AG04449 (cell line): Measurements from ENCODE around the gene PUS7L.
"Not testable (repeated sequence)": the region's sequence is repeated elsewhere in the genome, so short reads cannot be mapped to it uniquely, and the experiment has no call there.

Source experiments
- CTCF ChIA-PET: fragments of 350-600 bp; formaldehyde crosslinking; extraction: SDS; loops from one replicate; lab custom pipeline; 2021; ENCODE audit warnings: antibody characterized with exemption; lab: Yijun Ruan, JAX
- POLR2A ChIA-PET: fragments of 400-600, 350-600 bp; formaldehyde crosslinking; extraction: SDS; loops from one replicate; lab custom pipeline; 2020; ENCODE audit warnings: antibody characterized with exemption, inconsistent platforms; lab: Yijun Ruan, JAX
- DNase-seq: peaks from one replicate; pipeline ENCODE4 v3.0.0-alpha.2; 2010; ENCODE audit warnings: low read depth, low spot score
- H3K4me3 ChIP-seq: 2 replicates; pipeline ENCODE4 v1.5.1; 2011; ENCODE audit warnings: low read depth, mild to moderate bottlenecking, control low read depth, low read length
- TF ChIP-seq, protein P1 (sequence below): IDR thresholded peaks from one replicate; pipeline ENCODE4 v1.5.1; 2011; ENCODE audit warnings: mild to moderate bottlenecking, moderate library complexity, low read length, control low read depth, inconsistent platforms; ENCODE audit not compliant: insufficient read depth; ENCODE audit errors: missing control alignments

Gene PUS7L

GRCh38 chr12:43694879-43695278, 63.7 kb downstream of the PUS7L start:
- POLR2A ChIA-PET = no interaction called here
- H3K4me3 ChIP-seq = no peak overlapping the region
- TF ChIP-seq, protein P1, sequence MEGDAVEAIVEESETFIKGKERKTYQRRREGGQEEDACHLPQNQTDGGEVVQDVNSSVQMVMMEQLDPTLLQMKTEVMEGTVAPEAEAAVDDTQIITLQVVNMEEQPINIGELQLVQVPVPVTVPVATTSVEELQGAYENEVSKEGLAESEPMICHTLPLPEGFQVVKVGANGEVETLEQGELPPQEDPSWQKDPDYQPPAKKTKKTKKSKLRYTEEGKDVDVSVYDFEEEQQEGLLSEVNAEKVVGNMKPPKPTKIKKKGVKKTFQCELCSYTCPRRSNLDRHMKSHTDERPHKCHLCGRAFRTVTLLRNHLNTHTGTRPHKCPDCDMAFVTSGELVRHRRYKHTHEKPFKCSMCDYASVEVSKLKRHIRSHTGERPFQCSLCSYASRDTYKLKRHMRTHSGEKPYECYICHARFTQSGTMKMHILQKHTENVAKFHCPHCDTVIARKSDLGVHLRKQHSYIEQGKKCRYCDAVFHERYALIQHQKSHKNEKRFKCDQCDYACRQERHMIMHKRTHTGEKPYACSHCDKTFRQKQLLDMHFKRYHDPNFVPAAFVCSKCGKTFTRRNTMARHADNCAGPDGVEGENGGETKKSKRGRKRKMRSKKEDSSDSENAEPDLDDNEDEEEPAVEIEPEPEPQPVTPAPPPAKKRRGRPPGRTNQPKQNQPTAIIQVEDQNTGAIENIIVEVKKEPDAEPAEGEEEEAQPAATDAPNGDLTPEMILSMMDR = no peak
- DNase-seq = no peak
- CTCF ChIA-PET = no interaction called here

- POLR2A ChIA-PET = no interaction called here
- no peak overlapping the region for H3K4me3 ChIP-seq
- DNase-seq = no peak
- TF ChIP-seq, protein P1 = no peak
- CTCF ChIA-PET = no interaction called here
Measured at GRCh38 chr12:43692064-43692463, 66.5 kb downstream of the PUS7L start.

- POLR2A ChIA-PET, H3K4me3 ChIP-seq, CTCF ChIA-PET, DNase-seq: not testable (repeated sequence)
Measured at GRCh38 chr12:43685491-43685890, 73.1 kb downstream of the PUS7L start.

DNA sequence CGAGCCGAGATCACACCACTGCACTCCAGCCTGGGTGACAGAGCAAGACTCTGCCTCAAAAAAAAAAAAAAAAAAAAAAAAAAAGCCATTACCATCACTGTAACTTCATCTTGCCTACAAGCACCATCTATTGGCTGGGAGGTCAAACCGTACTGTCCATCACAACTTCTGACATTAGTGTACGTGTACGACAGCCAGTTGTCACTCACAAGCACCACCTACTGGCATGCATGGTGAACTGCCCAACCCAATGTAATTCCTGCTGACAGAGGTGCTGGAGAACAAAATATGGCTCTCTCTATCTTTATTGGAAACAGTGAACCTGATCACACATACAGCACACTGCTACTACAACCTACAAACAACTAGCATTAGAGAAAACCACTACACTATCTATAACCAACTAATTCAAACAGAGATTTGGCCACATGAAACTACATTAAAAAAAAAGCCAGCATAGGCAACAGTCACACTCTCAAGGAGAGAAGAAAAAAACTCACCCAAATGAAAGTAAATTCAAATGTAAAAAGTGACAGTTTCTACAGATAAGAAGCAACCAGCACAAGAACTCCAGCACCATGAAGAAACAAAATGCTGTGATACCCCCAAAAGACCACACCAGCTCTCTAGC, 82.3 kb downstream of the PUS7L start:
- DNase-seq = no peak
- H3K4me3 ChIP-seq = no peak overlapping the region
- ChIA-PET CTCF (no interaction called here), POLR2A (no interaction called here)
- TF ChIP-seq, protein P1 = peak; percentile 50

GRCh38 chr12:43675048-43675904, 83.3 kb downstream of the PUS7L start:
- no peak overlapping the region for H3K4me3 ChIP-seq
- DNase-seq = no peak
- TF ChIP-seq, protein P1 = no peak
- CTCF ChIA-PET = no interaction called here
- POLR2A ChIA-PET = no interaction called here

DNA sequence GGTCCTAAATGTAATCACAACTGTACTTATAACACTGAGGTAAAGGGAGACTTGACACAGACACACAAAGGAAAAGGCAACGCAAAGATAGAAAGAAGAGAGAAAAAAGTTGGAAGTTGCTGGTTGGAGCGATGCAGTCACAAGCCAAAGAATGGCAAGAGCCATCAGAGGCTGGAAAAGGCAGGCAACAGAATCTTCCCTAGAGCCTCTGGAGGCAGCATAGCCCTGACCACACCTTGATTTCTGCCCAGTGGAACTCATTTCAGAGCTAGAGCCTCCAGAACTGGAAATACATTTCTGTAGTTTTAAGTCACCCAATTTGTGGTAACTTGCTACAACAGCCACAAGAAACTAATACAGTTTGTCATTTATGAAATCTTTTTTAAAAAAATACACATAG, 89.2 kb downstream of the PUS7L start:
- H3K4me3 ChIP-seq = no peak overlapping the region
- DNase-seq = no peak
- ChIA-PET POLR2A (no interaction called here), CTCF (no interaction called here)
- TF ChIP-seq, protein P1 = no peak
